ENCODE results near the gene SLC1A2.

DNA sequence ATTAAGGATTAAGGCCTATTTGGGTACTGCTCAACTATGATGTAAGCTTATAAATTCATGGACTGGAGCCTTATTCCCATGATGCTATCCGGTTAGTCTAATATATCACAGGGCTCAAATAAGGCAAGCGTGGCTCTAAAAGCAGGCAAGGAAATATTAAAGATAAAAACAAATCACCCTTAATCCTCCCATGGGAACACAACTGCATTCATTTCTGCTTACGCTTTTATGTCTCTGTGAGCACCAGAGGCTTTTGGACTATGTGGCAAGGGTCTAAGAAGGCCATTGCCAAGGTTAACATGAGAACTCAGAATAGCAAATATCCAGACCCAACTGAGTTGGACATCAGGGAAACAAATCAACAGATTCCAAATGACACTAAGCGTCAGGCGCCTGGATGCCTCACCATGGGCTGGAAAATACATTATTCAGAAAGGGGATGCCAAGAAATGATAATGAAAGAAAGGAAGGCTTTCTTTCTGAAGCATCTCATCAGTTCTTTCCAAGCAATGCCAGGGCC lies 138.1 kb downstream of the SLC1A2 start:
- TF ChIP-seq POLR2A (IDR thresholded peaks at IDR 0.05; ENCODE audit: low read depth, low read length) = no peak
- no peak for TF ChIP-seq CTCF (IDR thresholded peaks at IDR 0.05; ENCODE audit: extremely low read depth in 1 of 2, insufficient read depth in 1 of 2, low read depth in 1 of 2, low read length in 2 of 2)
- TF ChIP-seq MAX (IDR thresholded peaks at IDR 0.05; ENCODE audit: insufficient read depth, insufficient read length) = no peak
- no peak for TF ChIP-seq POLR2AphosphoS5 (IDR thresholded peaks at IDR 0.05; ENCODE audit: insufficient read depth, low read depth, low read length)
- no peak for TF ChIP-seq MYC (IDR thresholded peaks at IDR 0.05; ENCODE audit: low read depth, low read length)
- TF ChIP-seq FOS (IDR thresholded peaks at IDR 0.05; ENCODE audit: borderline replicate concordance, insufficient read depth, low read length) = no peak
- no peak for TF ChIP-seq EZH2 (IDR thresholded peaks at IDR 0.05; ENCODE audit: borderline replicate concordance, low read depth, low read length, severe bottlenecking)
- TF ChIP-seq JUN (IDR thresholded peaks at IDR 0.05; ENCODE audit: borderline replicate concordance, insufficient read depth, insufficient read length, low read depth) = no peak

Measured in endothelial cell of umbilical vein (primary cell).